OCI-LY1 (cell line): ENCODE results near the gene MLLT1.

Source experiments
- H2AFZ ChIP-seq: fragments of 200-600 bp; sonication (generic), shearing (Covaris generic); 2 replicates; pipeline ENCODE4 v1.6.0; 2014; ENCODE audit warnings: antibody characterized with exemption, mild to moderate bottlenecking, low read length
- H3F3A ChIP-seq: fragments of 200-600 bp; sonication (generic), shearing (Covaris generic); 2 replicates; pipeline ENCODE4 v1.6.0; 2014; ENCODE audit warnings: mild to moderate bottlenecking, antibody characterized with exemption, low read length, moderate library complexity; ENCODE audit not compliant: insufficient read depth
- H3K27ac ChIP-seq: fragments of 200-600 bp; sonication (generic); 2 replicates; pipeline ENCODE4 v1.5.1; 2014; ENCODE audit warnings: low read length, mixed run types, mild to moderate bottlenecking, low read depth; ENCODE audit not compliant: poor library complexity, severe bottlenecking
- H3K27me3 ChIP-seq: fragments of 200-600 bp; sonication (generic); 2 replicates; pipeline ENCODE4 v1.6.0; 2014; ENCODE audit warnings: antibody characterized with exemption, mild to moderate bottlenecking, low read length, moderate library complexity; ENCODE audit not compliant: insufficient read depth
- H3K36me3 ChIP-seq: fragments of 200-600 bp; sonication (generic); 2 replicates; pipeline ENCODE4 v1.6.1; 2014; ENCODE audit warnings: mild to moderate bottlenecking, antibody characterized with exemption, low read length, moderate library complexity, mixed read lengths; ENCODE audit not compliant: insufficient read depth
- H3K4me1 ChIP-seq: fragments of 200-600 bp; sonication (generic); 2 replicates; pipeline ENCODE4 v1.5.1; 2014; ENCODE audit warnings: mild to moderate bottlenecking, low read length, moderate library complexity; ENCODE audit not compliant: insufficient read depth, severe bottlenecking
- H3K4me2 ChIP-seq: fragments of 200-600 bp; sonication (generic), shearing (Covaris generic); 2 replicates; pipeline ENCODE4 v1.6.1; 2014; ENCODE audit warnings: low read length
- H3K4me3 ChIP-seq: fragments of 200-600 bp; sonication (generic); 2 replicates; pipeline ENCODE4 v1.5.1; 2014; ENCODE audit warnings: low read length, low read depth, mild to moderate bottlenecking, mixed read lengths; ENCODE audit not compliant: poor library complexity, severe bottlenecking
- H3K79me2 ChIP-seq: fragments of 200-600 bp; shearing (Covaris generic); 2 replicates; pipeline ENCODE4 v1.6.1; 2016; ENCODE audit warnings: mixed run types, low read length, mixed read lengths; ENCODE audit not compliant: insufficient read depth
- H3K9ac ChIP-seq: fragments of 200-600 bp; sonication (generic), shearing (Covaris generic); 2 replicates; pipeline ENCODE4 v1.6.1; 2014; ENCODE audit warnings: mild to moderate bottlenecking, low read length, mixed read lengths
- H3K9me2 ChIP-seq: fragments of 200-600 bp; sonication (generic), shearing (Covaris generic); 2 replicates; pipeline ENCODE4 v1.6.1; 2014; ENCODE audit warnings: low read depth, mild to moderate bottlenecking, low read length, mixed read lengths
- H3K9me3 ChIP-seq: fragments of 200-600 bp; shearing (Covaris generic); 2 replicates; pipeline ENCODE4 v1.6.1; 2014; ENCODE audit warnings: low read length, mixed read lengths
- H4K20me1 ChIP-seq: fragments of 200-600 bp; sonication (generic), shearing (Covaris generic); 2 replicates; pipeline ENCODE4 v1.6.0; 2016; ENCODE audit warnings: mild to moderate bottlenecking, low read length; ENCODE audit not compliant: insufficient read depth
- EZH2 ChIP-seq: fragments of 200-600 bp; sonication (generic), shearing (Covaris generic); IDR thresholded peaks from 2 replicates; pipeline ENCODE4 v1.8.0; 2017; ENCODE audit warnings: borderline replicate concordance, mixed run types, mild to moderate bottlenecking, antibody characterized with exemption, low read length, moderate library complexity, mixed read lengths
- TF ChIP-seq, protein P1 (sequence below): fragments of 200-600 bp; sonication (generic), shearing (Covaris generic); IDR thresholded peaks from 2 replicates; pipeline ENCODE4 v1.5.1; 2017; ENCODE audit warnings: mild to moderate bottlenecking, antibody characterized with exemption, low read length, moderate library complexity, mixed read lengths

The MLLT1 gene

DNA sequence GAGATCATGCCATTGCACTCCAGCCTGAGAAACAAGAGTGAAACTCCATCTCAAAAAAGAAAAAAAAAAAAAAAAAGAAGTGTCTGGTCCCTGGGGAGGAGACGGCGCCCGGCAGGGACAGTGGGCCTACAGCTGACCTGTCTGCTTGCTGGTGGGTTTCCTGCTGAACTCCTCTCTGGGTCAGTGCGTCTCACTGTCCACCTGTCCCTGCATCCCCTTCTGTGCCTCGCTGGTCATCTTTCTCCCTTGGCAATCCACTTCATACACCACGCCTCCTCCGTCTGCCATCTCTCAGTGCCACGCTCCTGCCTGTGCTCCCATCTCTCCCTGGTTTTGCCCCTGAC is 80.9 kb downstream of the MLLT1 start:
- no peaks in the 10 kb centered on the region for H3K27me3 ChIP-seq
- no peaks in the 10 kb centered on the region for H4K20me1 ChIP-seq
- 0 out of 2 replicates have a peak, but pooled peaks cover 6% of the 10 kb centered on the region for H3K9me3 ChIP-seq
- H2AFZ ChIP-seq: no peak overlapping the region
- peak overlapping the region; percentile 90 for H3K9ac ChIP-seq
- H3K4me3 ChIP-seq: peak overlapping the region; percentile 94
- H3F3A ChIP-seq: no peaks in the 10 kb centered on the region
- H3K9me2 ChIP-seq: no peaks in the 10 kb centered on the region
- no peaks in the 10 kb centered on the region for H3K79me2 ChIP-seq
- H3K27ac ChIP-seq: peak overlapping the region; percentile 64
- peaks cover 7% of the 10 kb centered on the region for H3K36me3 ChIP-seq
- no peak for TF ChIP-seq EZH2
- TF ChIP-seq, protein P1, sequence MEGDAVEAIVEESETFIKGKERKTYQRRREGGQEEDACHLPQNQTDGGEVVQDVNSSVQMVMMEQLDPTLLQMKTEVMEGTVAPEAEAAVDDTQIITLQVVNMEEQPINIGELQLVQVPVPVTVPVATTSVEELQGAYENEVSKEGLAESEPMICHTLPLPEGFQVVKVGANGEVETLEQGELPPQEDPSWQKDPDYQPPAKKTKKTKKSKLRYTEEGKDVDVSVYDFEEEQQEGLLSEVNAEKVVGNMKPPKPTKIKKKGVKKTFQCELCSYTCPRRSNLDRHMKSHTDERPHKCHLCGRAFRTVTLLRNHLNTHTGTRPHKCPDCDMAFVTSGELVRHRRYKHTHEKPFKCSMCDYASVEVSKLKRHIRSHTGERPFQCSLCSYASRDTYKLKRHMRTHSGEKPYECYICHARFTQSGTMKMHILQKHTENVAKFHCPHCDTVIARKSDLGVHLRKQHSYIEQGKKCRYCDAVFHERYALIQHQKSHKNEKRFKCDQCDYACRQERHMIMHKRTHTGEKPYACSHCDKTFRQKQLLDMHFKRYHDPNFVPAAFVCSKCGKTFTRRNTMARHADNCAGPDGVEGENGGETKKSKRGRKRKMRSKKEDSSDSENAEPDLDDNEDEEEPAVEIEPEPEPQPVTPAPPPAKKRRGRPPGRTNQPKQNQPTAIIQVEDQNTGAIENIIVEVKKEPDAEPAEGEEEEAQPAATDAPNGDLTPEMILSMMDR: no peak
- peaks cover 35% of the 10 kb centered on the region for H3K4me1 ChIP-seq
- peak overlapping the region; percentile 91 for H3K4me2 ChIP-seq

DNA sequence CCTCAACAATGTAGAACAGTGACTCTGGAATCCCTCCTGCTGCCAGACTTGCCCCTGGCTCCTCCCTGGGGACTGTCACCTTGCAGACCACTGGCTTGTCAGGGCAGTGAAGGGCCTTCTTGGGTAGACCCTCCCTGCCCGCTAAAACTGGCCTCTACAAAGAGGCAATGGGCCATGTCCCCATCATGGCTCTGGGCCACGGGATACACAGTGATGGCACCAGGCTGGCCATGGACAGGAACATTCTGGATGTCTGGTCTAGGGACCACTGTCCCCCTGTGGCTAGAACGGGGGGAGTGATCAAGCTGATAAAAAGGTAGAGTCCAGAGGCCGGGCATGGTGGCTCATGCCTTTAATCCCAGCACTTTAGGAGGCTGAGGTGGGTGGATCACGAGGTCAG is 83.4 kb downstream of the MLLT1 start:
- Histone ChIP-seq H3K9me2 (no peaks in the 10 kb centered on the region), H3K36me3 (peaks cover 16% of the 10 kb centered on the region), H3K4me1 (peaks cover 18% of the 10 kb centered on the region), H3F3A (no peaks in the 10 kb centered on the region), H3K9ac (no peak overlapping the region), H3K27me3 (no peaks in the 10 kb centered on the region), H3K4me3 (no peak overlapping the region), H3K4me2 (no peak overlapping the region), H4K20me1 (no peaks in the 10 kb centered on the region), H3K9me3 (0 out of 2 replicates have a peak, but pooled peaks cover 21% of the 10 kb centered on the region), H2AFZ (no peak overlapping the region), H3K79me2 (no peaks in the 10 kb centered on the region), H3K27ac (no peak overlapping the region)
- TF ChIP-seq EZH2: no peak
- TF ChIP-seq, protein P1: no peak

DNA sequence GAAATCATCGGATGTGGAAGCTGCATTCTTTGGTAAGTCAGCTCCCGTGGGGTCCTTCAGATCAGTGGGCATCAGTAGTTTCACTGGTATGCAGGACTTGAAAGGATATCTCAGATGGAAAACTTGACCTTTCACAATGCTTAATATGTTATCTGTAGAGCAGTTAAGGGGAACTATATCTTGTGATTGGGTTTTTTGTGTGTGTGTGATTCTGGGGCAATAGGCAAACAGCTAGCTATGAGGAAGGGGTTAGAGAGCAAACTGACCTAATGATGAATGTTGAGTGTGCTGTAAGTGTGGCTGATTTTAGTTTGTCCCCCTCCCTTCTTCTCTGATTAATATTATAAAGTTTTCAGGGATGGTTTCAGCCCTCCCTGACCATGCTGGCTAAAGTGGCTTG is 91.0 kb downstream of the MLLT1 start:
- Histone ChIP-seq H3K9me2 (no peaks in the 10 kb centered on the region), H4K20me1 (no peaks in the 10 kb centered on the region), H3K9ac (no peak overlapping the region), H3K27me3 (no peaks in the 10 kb centered on the region; the same call in 1 of the 2 replicates), H3K79me2 (no peaks in the 10 kb centered on the region), H3K4me2 (no peak overlapping the region), H3F3A (no peaks in the 10 kb centered on the region), H3K4me1 (no peaks in the 10 kb centered on the region), H3K27ac (no peak overlapping the region), H3K4me3 (no peak overlapping the region), H2AFZ (no peak overlapping the region), H3K9me3 (peaks cover 24% of the 10 kb centered on the region; the same call in 1 of the 2 replicates), H3K36me3 (peaks cover 13% of the 10 kb centered on the region; the same call in 1 of the 2 replicates)
- TF ChIP-seq, protein P1: no peak
- no peak for TF ChIP-seq EZH2
